Anterior cingulate cortex (tissue), 58 donors: ENCODE data around the gene LANCL2.
A peak's percentile ranks its signal among the peaks of the same experiment; 100 is the strongest.

Source experiments
- DNase-seq, 58 donors: peaks; one replicate each; lab custom pipeline; 2025; lab: John Stamatoyannopoulos, UW

The LANCL2 gene

DNA sequence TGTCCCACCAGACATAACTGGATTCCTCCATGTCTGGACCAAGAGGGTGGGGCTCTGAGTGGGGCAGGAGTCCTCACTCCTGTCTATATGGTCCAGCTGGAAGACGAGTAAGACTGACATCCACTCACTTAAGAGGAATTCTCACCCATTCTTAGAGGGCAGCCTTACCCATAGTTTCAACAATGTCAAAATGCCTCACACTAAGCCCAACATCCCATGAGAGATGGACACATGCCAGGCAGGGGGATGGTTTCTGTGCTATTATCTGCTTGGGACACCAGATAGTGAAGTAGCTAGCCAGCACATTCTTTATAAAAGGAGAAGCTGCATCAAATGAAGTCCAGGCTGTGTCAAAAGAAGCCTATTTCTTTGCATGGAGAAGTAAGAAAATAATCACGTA is 4.7 kb upstream of the LANCL2 start:
- no peak for DNase-seq

DNA sequence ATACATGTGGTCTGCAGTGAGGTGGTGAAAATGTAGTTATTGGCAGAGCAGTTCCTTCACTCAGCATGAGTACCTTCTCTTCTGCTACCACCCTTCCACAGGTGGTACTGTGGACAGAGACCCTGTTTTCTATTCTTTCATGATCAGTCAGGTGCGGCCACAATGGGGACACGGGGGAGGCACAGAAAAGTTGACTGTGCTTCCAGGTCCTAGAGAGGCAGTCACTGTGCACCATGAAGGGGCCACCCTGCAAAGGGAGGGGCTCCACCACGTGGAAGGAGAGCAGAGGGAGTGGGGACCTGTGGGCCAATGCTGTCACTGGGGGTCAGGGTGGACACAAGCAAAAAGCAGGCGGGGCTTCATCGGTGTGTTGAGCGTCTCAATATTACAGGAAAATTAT is 3.6 kb upstream of the LANCL2 start:
- DNase-seq = no peak

DNA sequence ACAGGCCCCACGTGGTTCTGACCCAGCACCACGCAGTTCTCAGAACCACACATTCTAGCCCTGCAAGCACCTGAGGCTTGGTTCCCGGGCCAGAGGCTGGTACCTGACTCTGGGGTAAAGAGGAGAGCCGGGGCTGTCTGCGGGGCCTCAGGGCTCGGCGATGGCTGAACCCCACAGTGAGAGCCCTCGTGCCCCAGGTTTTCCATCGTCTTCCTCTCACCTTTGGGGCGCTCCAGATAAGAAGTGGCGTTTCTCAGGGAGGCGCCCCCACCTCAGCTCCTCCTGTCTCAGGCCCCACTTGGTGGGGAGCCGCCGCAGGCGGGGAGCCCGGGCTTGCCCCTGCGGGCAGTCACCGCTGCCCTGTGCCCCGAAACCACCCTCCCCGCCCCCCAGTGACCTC is 2.2 kb upstream of the LANCL2 start:
- no peak for DNase-seq

DNA sequence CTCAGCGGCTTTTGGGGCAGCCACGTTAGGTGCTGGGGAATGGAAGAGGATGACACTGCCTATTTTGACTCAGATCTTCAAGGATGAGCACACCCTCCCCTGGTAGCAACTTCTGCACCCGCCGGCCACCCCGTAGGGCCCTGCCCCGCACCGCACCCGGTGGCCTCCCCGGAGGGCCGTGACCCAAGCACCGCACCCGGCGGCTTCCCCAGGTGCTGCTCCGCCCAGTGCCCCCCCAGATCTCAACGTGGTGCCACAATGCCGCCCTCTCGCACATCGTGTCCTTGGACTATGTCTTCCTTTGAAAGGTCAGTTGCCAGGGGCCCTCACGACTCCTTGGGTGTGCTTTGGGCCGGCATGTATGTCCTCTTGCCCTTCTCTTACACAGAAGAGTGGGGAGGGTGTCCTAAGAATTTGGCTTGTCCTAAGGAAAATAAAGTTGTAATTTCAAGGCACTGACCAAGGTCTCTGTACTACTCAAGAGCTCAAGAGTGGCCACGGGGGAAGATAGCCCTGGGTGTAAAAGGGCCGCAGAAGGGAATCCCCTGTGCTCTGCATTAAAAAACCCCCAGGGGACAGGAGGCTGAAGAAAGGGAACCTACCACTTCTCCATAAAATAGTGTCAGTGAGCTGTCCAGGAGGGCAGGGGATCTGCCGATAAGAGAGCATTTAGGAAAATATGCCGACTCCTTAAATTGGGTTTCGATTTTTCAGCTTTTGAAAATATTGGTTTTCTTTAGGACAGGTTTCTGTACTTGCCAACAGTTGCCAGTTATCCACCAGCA is 1.6 kb upstream of the LANCL2 start:
- DNase-seq = no peak

DNA sequence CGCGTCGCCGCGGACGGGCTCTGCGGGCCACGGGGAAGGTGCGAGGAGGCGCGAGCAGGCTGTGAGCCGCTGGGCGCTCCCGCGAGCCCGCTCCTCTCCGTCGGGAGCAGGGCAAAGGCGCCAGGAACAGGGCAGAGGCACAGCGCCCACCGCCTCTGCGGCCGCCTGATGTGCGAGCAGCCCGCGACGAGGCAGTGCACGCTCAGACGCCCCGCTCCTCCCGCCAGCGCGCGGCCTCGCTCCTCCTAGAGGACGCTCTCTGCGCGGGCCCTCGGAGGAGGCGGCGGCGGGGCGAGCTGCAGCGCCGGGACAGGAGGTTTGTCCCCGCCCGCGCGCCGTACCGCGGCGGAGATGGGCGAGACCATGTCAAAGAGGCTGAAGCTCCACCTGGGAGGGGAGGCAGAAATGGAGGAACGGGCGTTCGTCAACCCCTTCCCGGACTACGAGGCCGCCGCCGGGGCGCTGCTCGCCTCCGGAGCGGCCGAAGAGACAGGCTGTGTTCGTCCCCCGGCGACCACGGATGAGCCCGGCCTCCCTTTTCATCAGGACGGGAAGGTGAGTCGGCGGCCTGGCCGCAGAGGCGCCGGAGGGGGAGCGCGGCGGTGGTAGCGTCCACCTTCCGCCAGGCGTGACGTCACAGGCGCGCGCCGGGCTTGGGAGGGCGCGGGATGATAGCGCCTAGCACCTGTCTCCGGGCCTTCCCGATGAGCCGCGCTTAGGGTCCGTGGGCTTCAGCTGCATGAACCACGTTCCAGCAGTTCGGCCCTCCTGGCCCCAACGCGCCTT is 731 bp downstream of the LANCL2 start:
- DNase-seq = peak; percentile 73 to 99 (median 93)

DNA sequence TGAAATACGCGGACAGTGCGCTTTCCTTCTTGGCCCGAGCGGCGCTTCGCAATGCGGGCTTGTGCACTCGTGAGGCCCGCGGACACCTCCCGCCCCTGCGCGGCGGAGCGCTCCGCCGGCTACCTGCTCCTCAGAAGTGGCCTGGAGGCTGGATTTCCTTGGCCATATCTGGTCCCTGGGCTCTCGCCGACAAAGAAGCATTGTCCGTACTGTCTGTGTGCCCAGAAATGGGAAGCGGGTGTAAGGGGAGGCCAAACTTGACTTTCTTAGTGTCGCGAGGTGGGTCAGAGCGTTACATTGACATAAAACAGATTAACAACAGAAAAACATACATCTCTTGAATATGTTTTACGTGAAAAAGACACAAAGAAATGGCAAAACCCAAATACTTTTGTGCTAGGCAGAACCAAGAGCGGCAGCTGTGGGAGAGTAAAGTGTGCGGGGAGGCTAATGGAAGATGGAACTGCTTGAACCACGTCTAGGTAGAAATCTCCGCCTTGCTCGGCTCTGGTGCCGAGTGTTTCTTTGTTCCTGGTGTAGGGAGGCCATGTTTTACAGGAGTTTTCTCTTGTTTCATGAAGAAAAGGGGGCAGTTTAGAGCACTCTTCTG is 1.4 kb downstream of the LANCL2 start:
- peak in 3 of 58 donors; percentile 19 to 72 (median 49) for DNase-seq

DNA sequence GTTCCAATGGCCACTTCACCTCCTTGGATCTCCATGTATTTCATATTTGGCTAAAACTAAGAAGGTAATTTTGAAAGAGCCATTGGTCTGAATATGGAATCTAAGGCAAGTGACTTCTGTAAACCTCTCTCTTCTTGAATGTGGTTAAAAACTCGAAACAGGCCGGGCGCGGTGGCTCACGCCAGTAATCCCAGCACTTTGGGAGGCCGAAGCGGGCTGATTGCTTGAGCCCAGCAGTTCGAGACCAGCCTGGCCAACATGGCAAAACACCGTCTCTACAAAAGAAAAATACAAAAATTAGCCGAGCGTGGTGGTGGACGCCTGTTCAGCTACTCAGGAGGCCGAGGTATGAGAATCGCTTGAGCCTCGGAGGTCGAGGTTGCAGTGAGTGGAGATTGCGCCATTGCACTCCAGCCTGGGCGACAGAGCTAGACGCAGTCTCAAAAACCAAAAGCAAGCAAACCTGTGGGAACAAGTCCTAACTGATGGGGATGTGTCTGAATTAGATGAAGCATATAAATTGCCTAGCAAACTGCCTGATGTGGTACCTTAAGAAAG is 2.2 kb downstream of the LANCL2 start:
- DNase-seq = no peak

DNA sequence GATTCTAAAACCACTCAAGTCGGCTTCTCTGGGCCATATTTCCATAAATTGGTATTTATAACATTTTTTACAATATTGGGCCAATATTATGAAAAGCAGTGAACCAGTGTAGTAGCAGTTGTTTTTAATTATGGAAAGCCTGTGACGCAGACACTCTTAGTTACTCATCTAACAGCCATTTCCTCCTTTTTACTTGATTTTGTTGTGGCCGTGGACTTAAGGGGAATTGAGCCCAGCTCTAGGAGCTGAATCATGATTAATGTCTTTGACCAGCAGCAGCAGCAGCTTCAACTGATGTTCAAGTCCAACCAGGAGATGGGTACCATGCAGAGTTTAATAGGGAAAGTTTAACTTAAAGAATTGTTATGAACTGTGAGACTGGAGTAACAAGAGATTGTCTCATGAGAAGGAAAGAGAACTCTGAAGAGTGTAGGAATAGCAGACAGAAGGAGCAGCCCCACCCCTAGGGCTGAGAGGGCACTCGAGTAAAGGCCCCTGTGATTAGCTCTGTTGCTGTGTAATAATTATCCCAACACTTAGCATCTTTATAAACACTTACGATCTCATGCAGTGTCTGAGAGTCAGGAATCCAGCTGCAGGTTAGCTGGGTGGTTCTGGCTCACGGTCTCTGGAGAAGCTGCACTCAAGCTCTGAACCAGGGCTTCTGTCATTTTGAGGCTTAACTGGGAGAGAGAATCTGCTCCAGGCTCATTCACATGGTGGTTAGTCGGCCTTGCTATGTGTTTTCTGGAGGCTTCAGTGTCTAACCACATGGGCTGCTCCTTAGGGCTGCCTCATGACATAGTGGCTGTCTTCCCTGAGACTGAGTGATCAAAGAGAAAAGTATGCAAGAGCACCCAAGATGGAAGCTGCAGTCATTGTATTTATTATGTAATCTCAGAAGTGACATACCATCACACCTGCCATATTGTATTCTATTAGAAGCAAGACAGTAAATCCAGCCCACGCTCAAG is 4.6 kb downstream of the LANCL2 start:
- DNase-seq = no peak

DNA sequence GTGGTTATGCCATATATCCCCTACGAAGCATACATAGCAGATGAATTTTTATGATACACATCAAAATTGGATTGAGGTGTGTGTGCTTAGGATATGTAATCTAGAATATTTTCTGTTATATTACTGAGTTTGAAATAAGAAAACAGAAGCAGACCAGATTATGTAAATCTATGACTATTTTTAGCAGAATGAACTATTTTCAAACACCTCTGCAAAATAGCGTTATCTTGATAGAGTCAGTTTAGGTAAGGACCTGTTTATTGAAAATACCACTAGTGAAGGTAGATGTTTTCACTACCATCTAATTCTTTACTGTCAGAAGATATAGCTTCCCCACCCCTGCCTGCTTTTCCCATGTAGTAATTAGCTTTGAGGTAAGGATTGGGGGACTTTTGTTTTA is 9.1 kb downstream of the LANCL2 start:
- no peak for DNase-seq

DNA sequence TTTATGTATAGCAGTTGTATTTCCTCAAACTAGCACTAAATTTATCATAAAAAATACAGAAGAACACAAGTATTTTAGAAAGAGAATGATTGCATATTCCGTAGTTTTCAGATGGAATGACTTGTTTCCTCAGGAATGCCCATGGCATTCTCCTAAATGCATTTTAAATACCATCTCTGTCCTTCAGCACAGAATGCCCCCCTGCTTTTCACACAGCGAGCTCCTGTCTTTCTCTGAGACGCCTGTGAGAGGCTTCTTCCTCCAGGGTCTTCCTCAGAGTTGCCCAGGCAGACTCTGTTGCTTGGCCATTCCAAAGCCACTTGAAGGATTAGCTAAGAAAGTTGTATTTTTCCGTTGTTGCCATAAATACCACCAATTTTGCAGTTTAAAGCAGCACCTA is 10.1 kb downstream of the LANCL2 start:
- DNase-seq = no peak

DNA sequence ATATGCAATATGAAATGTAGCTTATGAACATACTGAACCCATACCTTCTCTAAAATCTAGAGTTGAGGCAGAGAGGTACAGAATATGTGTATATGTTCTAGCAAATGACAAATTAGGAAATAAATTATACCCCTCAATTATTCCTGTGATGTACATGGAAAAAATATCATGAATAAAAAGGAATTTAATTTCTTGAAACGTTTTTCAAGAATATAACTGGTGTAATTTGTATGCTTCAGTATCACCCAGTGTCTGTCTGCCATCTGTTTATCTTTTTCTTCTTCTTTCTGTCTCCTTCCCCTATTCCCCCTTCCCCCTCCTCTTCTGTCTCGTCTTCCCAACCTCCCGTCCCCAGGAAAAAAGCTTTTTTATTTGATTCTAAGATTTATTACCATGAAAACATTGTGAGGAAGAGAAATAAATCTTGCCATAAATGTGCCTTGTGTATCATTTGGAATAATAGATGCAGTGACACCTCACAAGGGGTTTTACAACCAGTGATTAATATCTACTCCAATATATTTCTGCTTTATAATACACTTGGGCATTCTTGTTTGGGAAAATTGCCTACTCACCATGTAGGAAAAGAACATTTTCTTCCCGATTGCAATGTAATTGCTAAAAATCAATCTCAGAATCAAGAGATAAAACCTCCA is 12.2 kb downstream of the LANCL2 start:
- DNase-seq = no peak

DNA sequence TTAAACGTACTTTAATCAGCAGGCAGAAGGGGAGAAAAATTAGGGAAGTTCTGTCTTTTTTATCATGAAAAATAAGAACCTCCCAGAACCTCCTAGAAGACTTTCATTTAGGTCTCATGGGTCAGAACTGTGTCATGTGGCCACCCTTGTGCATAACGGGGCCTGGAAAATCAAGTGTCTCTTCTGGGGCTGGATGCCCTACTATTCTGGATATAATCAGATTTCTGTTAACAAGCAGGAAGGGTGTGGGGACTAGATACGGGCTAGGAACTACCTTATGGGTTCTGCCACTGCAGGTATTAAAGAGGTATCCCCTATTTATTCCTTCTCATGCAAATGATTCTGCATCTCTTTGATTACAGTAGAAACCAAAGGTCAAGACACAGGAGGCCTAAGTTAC is 14.1 kb downstream of the LANCL2 start:
- no peak for DNase-seq

DNA sequence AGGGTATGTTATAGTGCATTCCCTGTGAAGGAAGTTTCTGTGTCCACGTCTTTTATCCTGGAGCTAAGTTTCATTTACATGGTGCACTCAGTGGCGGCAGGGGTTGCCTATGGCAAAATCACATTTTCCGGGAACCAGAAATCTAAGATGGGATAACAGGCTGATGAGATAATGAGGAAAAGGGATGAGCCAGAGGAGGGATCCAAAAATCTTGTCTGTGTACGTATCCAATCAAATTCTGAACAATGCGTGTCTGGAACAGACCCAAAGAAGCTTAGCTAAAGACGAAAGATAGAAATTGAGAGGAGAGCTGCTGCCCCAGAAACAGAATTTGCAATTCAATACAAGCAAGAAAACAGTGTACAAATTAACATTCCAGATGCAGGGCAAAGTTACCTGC is 16.1 kb downstream of the LANCL2 start:
- peak in 1 of 58 donors; percentile 29 for DNase-seq

DNA sequence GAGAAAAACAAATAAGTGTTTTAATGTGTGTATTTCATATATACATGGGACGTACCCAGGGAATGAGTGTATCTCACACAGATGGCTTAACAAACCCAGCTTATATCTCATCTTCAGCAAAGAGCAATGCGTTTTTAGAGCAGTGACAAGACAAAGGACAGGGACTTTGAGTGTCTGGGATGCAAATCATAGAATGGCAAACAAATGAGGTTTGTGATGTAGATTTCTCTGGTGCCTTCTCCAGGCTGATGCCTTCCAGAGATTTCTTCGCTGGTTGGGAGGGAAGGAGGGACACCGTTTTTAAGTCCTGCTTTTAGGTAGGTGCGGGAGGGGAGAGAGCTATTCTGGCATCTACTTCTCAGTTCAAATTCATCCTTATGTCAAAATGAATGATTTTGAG is 16.6 kb downstream of the LANCL2 start:
- DNase-seq = peak in 6 of 58 donors; percentile 13 to 59 (median 26)

DNA sequence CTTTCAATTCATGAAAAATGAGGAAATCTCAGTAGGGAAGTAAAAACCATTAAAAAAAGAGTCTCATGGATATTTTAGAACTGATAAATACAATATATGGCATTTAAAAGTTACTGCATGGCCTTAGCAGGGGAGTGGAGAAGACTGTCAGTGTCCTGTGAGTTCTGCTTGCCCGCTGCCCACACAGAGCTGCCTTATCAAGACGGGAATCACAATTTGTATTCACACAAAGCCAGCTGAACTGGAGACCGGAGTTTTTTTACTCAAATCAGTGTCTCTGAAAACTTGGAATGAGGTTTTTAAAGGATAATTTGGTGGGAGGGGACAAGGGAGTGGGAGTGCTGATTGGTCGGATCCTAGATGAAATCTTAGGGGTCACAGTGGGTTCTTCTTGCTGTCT is 17.1 kb downstream of the LANCL2 start:
- peak in 4 of 58 donors; percentile 9 to 24 (median 13) for DNase-seq

DNA sequence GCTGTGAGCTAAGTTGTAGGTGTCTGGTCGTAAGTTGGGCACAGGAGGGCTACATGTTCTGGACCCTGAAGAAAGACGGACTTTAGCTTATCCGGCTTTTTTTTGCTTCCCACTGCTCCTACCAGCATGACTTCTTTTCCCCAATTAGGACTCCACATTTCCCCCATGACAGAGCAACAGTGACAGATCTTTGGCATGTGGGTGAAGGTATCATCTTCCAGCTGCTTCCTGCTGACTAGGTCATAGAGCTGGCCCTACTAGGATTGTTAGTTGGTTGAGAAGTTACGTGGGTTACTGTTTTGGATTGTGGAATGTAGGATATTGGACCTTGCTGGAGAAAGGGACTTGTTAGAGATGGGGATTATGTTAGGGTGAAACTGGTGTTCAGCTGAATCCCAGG is 21.4 kb downstream of the LANCL2 start:
- DNase-seq = no peak

DNA sequence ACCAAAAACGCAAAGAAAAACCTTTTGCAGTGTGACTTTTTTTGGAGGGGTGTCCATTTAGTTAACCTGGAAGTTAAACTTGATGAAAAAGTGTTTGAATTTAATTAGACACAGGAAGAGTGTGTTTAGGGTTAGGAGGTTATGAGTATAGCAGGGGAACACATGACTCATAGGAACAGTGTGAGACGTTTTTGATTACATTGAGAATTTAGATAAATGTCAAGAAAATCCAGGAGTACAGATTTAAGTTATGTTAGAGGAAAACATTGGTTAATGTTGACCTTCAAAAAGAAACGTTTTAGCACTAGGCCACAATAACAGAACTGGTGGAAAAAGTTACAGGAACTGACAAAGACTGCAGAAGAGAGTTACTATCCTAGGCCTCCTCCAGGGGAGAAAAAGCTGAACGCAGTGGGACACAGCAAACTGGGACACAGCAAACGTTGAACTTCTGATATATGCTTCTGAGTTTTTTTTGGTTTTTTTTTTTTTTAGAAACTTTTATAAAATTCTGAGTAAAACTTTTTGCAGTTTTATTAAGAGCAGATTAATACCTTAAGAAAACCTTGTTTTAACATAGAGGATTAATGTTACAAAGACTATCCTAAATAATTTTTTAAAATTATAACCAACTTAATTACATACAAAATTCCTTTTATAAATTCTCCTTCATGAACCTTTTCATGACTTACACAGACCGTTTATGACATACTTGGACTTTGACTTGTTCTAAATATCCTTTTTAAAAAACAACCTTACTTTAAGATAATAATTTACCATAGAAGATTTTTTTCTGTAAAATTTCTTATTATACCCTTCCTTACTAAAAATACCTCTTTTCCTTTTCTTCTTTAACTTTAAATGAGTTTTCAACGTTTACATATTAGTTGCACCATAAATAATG is 22.2 kb downstream of the LANCL2 start:
- no peak for DNase-seq

DNA sequence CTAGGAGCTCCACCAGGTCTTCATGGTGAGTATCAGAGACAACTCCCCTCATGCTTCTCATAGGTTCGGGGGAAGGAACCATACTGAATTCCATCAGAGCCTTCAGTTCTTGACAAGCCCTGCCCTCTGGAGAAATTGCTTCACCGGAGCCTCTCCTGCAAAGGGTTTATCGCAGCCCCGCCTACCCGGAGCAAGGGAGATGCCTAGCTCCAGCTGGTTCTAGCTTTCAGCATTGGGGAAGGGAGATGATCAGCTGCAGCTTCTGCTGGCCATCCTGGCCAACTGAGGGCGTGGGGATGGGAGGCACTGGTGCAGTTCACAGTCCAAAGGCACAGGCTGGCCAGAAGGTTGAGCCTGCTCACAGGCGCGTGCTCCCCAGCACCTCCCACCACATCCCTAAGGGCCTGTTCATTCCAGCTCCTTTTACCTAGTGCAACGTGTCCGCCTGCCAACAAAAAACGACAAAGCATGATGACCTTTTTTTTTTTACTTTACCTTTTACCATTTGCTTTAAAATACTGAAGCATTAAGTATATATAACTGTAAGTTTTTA is 31.2 kb downstream of the LANCL2 start:
- no peak for DNase-seq
